Measurements from ENCODE around the gene DCHS1. TPM values are rescaled to one million over a fixed set of nuclear protein-coding genes. Genes with fewer than 3 reads are reported as not detected.

DCHS1 gene
- total and polyA plus RNA-seq, 2 of the 13 experiments (the other 11 are each of a cell fraction or from before 2014, with no cell fraction given), result under 0.01 to 0.03 TPM

GRCh38 chr11:6630632-6631291, 24.8 kb downstream of the DCHS1 start (continued):
- TF ChIP-seq FIP1L1 (IDR thresholded peaks at IDR 0.05; ENCODE audit: borderline replicate concordance, insufficient read depth, low read depth, low read length), result no peak
- no peak for TF ChIP-seq AGO1 (IDR thresholded peaks at IDR 0.05; ENCODE audit: low read depth, low read length, poor library complexity, severe bottlenecking)
- TF ChIP-seq ZNF740 (CRISPR knock-in tag; IDR thresholded peaks at IDR 0.05), result no peak
- no peak for TF ChIP-seq MBD4 (IDR thresholded peaks at IDR 0.05; ENCODE audit: borderline replicate concordance, low read length)
- no peak for TF ChIP-seq ZNF629 (CRISPR knock-in tag; conservative IDR thresholded peaks at IDR 0.05)
- no peak for TF ChIP-seq KLF12 (CRISPR knock-in tag; IDR thresholded peaks at IDR 0.05; ENCODE audit: borderline replicate concordance)
- no peak for TF ChIP-seq NR2F1 (CRISPR knock-in tag; IDR thresholded peaks at IDR 0.05)
- TF ChIP-seq MYPOP (CRISPR knock-in tag; IDR thresholded peaks at IDR 0.05), result peak; percentile 14; the same call in 1 of the 2 replicates
- TF ChIP-seq BRF2 (CRISPR knock-in tag; IDR thresholded peaks at IDR 0.05), result no peak
- TF ChIP-seq NAIF1 (CRISPR knock-in tag; IDR thresholded peaks at IDR 0.05; ENCODE audit: borderline replicate concordance), result no peak
